HFF-Myc (cell line): ENCODE measurements around the gene KRT7.

Experiments
- DNase-seq: peaks from one replicate; pipeline ENCODE4 v3.0.0-alpha.2; 2011; ENCODE audit warnings: low read depth; ENCODE audit errors: extremely low read depth
- H3K4me3 ChIP-seq: replicated peaks from 2 replicates; pipeline ENCODE4 v1.5.1; 2011; ENCODE audit warnings: low read depth, mild to moderate bottlenecking, control low read depth, low read length
- TF ChIP-seq, protein P1 (sequence below): IDR thresholded peaks from 2 replicates; pipeline ENCODE4 v1.5.1; 2012; ENCODE audit warnings: mild to moderate bottlenecking, low read depth, low read length, control low read depth; ENCODE audit errors: missing control alignments

The KRT7 gene

GRCh38 chr12:52229836-52230343 is 3.2 kb upstream of the KRT7 start:
- no peak overlapping the region for H3K4me3 ChIP-seq
- TF ChIP-seq, protein P1, sequence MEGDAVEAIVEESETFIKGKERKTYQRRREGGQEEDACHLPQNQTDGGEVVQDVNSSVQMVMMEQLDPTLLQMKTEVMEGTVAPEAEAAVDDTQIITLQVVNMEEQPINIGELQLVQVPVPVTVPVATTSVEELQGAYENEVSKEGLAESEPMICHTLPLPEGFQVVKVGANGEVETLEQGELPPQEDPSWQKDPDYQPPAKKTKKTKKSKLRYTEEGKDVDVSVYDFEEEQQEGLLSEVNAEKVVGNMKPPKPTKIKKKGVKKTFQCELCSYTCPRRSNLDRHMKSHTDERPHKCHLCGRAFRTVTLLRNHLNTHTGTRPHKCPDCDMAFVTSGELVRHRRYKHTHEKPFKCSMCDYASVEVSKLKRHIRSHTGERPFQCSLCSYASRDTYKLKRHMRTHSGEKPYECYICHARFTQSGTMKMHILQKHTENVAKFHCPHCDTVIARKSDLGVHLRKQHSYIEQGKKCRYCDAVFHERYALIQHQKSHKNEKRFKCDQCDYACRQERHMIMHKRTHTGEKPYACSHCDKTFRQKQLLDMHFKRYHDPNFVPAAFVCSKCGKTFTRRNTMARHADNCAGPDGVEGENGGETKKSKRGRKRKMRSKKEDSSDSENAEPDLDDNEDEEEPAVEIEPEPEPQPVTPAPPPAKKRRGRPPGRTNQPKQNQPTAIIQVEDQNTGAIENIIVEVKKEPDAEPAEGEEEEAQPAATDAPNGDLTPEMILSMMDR = no peak
- DNase-seq = no peak

GRCh38 chr12:52230364-52231281 is 2.4 kb upstream of the KRT7 start:
- TF ChIP-seq, protein P1 = no peak
- no peak for DNase-seq
- H3K4me3 ChIP-seq = no peak overlapping the region

DNA sequence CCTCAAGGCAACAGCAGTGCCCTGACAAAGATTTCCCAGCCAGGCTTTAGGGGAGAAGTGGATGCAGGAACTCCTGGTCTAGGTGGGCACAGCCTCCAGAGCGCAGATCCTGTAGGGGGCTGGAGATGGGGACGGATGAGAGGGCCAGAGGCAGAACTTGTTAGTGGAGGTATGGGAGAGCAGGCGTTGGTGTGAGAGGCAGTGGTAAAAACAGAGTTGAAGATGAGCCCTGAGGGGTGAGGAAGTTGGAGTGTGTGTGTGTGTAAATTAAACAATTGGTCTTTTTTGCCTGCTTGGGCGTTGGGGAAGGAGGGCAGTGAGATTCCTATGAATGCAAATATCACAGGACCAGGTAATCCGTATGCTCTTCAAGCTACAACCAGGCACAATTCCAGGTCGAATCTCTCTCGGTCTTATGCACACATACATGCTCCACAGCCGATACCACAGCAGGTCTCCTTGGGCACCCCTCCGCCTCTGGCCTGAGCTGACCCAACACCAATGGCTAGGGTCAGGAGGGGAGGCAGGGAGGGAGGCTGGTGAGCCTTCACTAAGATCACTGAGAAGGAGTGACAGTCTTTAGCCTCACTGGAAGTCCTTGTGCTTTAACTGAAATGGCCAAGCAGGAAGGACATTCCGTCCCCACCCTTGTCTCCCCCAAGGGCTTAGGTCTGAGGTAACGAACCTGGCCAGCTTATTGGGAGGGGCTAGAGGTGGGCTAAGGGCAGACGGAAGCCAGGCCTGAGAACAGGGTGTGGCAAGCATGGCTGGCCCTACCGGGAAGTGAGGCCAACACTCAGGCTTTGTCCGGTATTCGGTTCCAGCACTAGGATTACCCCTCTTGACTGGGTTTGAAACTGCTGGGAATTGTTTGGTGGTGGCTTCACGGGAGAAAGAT is 1.5 kb upstream of the KRT7 start:
- no peak for DNase-seq
- no peak overlapping the region for H3K4me3 ChIP-seq
- TF ChIP-seq, protein P1 = no peak

GRCh38 chr12:52232203-52232673 is 805 bp upstream of the KRT7 start:
- H3K4me3 ChIP-seq = no peak overlapping the region
- TF ChIP-seq, protein P1 = no peak
- no peak for DNase-seq

GRCh38 chr12:52233462-52234207 is 592 bp downstream of the KRT7 start:
- no peak overlapping the region for H3K4me3 ChIP-seq
- TF ChIP-seq, protein P1 = no peak
- DNase-seq = no peak

GRCh38 chr12:52234223-52234810 is 1.3 kb downstream of the KRT7 start:
- DNase-seq = no peak
- no peak overlapping the region for H3K4me3 ChIP-seq
- TF ChIP-seq, protein P1 = no peak
